ENCODE measurements around the gene ZNF385C. TPM values are rescaled to one million over a fixed set of nuclear protein-coding genes. Genes with fewer than 3 reads are reported as not detected.

Gene ZNF385C
- total and polyA plus RNA-seq, 8 donors, result 0.31 to 3.8 (median 2.7) TPM

GRCh38 chr17:42096360-42097111 is 1.7 kb downstream of the ZNF385C start:
- H3K27me3 ChIP-seq, result peaks cover 14 to 38% of the 10 kb centered on the region in 2 donors
- DNase-seq (no peak), ATAC-seq (no peak)
- H3K4me3 ChIP-seq, result no peak overlapping the region
- no peak overlapping the region for H3K27ac ChIP-seq
- no peaks in the 10 kb centered on the region for H3K9me3 ChIP-seq
- peaks cover 0 to 10% of the 10 kb centered on the region in 2 donors for H3K4me1 ChIP-seq
- no peak for TF ChIP-seq CTCF (IDR thresholded peaks at IDR 0.05)
- intact Hi-C loops (cut with DNase I), result no loop called here
- no peaks in the 10 kb centered on the region for H3K36me3 ChIP-seq

GRCh38 chr17:42094375-42095069 is 3.8 kb downstream of the ZNF385C start:
- Histone ChIP-seq H3K9me3 (no peaks in the 10 kb centered on the region), H3K4me3 (no peak overlapping the region), H3K27ac (no peak overlapping the region), H3K27me3 (peaks cover 14 to 40% of the 10 kb centered on the region in 2 donors), H3K36me3 (no peaks in the 10 kb centered on the region), H3K4me1 (peaks cover 0 to 10% of the 10 kb centered on the region in 2 donors)
- no peak for TF ChIP-seq CTCF (IDR thresholded peaks at IDR 0.05)
- DNase-seq, result peak in 1 of 4 donors; percentile 47
- intact Hi-C loops (cut with DNase I), result no loop called here
- ATAC-seq, result no peak

DNA sequence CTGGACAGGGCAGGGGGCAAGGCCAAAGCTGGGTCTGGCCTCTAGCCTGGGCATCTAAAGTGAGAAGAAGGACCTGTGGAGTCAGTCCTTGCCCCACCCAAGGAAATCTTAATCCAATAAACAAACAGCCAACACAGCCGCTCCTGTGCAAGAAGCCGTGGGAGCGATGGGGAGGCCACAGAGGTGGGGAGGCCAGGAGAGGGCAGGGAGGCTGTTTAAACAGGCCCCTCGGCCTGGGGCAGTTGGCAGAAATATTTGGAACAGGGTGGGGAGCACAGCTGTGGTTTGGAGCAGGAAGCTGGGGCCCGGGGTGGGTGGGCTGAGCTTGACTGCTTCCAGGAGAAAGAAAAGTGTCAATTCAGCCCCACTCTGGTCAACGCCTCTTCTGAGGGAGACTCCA is 5.3 kb downstream of the ZNF385C start:
- intact Hi-C loops (cut with DNase I), result no loop called here
- ATAC-seq (no peak), DNase-seq (no peak)
- H3K9me3 ChIP-seq, result no peaks in the 10 kb centered on the region
- TF ChIP-seq CTCF (IDR thresholded peaks at IDR 0.05), result no peak
- H3K36me3 ChIP-seq, result no peaks in the 10 kb centered on the region
- peaks cover 0 to 6% of the 10 kb centered on the region in 2 donors for H3K4me1 ChIP-seq
- H3K4me3 ChIP-seq, result no peak overlapping the region
- no peak overlapping the region for H3K27ac ChIP-seq
- H3K27me3 ChIP-seq, result peaks cover 11 to 45% of the 10 kb centered on the region in 2 donors

GRCh38 chr17:42090964-42091790 is 7.1 kb downstream of the ZNF385C start:
- Histone ChIP-seq H3K36me3 (no peaks in the 10 kb centered on the region), H3K27me3 (peaks cover 0 to 28% of the 10 kb centered on the region in 2 donors), H3K9me3 (no peaks in the 10 kb centered on the region), H3K27ac (no peak overlapping the region), H3K4me1 (no peaks in the 10 kb centered on the region), H3K4me3 (no peak overlapping the region)
- ATAC-seq, result no peak
- no peak for DNase-seq
- intact Hi-C loops (cut with DNase I), result no loop called here
- TF ChIP-seq CTCF (IDR thresholded peaks at IDR 0.05), result no peak

All from left lung (tissue), 10 donors.